GM18907 (cell line): ENCODE data around the gene TNN.
A peak's percentile ranks its signal among the peaks of the same experiment; 100 is the strongest.
"Not testable (repeated sequence)": the region's sequence is repeated elsewhere in the genome, so short reads cannot be mapped to it uniquely, and the experiment has no call there.

ENCODE experiments used
- ATAC-seq: cut with Tn5 transposase; IDR thresholded peaks from one replicate; pipeline ENCODE4 v1.9.1; 2021; ENCODE audit warnings: mild to moderate bottlenecking, moderate library complexity; ENCODE audit not compliant: unreplicated experiment

The TNN gene, protein sequence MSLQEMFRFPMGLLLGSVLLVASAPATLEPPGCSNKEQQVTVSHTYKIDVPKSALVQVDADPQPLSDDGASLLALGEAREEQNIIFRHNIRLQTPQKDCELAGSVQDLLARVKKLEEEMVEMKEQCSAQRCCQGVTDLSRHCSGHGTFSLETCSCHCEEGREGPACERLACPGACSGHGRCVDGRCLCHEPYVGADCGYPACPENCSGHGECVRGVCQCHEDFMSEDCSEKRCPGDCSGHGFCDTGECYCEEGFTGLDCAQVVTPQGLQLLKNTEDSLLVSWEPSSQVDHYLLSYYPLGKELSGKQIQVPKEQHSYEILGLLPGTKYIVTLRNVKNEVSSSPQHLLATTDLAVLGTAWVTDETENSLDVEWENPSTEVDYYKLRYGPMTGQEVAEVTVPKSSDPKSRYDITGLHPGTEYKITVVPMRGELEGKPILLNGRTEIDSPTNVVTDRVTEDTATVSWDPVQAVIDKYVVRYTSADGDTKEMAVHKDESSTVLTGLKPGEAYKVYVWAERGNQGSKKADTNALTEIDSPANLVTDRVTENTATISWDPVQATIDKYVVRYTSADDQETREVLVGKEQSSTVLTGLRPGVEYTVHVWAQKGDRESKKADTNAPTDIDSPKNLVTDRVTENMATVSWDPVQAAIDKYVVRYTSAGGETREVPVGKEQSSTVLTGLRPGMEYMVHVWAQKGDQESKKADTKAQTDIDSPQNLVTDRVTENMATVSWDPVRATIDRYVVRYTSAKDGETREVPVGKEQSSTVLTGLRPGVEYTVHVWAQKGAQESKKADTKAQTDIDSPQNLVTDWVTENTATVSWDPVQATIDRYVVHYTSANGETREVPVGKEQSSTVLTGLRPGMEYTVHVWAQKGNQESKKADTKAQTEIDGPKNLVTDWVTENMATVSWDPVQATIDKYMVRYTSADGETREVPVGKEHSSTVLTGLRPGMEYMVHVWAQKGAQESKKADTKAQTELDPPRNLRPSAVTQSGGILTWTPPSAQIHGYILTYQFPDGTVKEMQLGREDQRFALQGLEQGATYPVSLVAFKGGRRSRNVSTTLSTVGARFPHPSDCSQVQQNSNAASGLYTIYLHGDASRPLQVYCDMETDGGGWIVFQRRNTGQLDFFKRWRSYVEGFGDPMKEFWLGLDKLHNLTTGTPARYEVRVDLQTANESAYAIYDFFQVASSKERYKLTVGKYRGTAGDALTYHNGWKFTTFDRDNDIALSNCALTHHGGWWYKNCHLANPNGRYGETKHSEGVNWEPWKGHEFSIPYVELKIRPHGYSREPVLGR (N-terminal part only)

DNA sequence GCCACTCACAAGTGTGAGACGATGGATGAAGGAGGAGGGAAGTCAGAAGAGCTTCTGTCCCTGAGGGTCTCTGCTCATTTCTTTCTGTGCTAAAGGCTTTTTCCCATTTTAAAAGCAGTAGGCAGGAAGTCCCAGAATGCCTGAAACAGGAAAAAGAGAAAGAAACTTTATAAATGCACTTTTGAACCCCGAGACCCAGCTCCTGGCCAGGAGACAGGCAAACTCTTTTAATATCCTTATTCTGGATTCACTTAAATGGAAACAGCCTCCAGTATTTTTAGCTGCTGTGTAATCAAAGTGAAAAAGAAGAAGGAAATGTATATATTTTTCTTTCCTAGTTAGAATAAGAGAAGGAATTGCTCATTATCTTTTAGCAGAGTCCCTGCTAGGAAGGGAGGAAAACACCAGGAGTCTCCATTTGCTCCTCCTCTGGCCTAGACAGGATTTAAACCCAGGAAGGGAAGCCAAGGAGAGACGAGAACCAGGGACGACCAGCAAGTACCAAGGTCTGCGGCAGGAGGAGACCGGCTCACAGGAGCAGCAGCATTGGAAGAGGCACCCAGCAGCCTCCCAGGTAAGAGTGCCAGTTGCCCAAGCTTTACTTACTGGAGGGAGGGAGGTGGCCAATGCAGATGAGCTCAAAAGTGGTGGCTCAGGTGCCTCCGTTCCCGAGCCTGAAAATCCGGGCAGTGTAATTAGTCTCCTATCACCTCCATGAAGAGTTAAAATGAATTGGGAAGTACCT, at the start of gene TNN:
TNN (plus strand) TSS at position 472 of the 745 bp plus-strand sequence. CDS start 9,586 bp downstream, outside the sequence.
- ATAC-seq = no peak

DNA sequence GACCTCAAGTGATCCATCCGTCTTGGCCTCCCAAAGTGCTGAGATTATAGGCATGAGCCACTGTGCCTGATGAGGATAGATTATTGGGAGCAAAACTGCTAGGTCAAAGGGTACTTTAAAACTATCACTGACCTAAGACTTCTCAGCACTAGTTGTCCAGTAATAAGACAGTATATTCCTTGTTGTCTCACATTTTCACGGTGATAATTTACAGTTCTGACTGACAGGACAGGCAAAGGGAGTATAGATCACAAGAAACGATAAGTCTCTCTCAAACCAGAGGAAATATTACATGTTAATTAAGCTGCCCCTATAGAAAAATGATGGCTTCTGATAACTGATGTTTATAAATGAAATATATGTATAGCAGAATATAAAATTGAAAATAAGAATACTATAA, 48.1 kb upstream of the TNN start:
- ATAC-seq = no peak

DNA sequence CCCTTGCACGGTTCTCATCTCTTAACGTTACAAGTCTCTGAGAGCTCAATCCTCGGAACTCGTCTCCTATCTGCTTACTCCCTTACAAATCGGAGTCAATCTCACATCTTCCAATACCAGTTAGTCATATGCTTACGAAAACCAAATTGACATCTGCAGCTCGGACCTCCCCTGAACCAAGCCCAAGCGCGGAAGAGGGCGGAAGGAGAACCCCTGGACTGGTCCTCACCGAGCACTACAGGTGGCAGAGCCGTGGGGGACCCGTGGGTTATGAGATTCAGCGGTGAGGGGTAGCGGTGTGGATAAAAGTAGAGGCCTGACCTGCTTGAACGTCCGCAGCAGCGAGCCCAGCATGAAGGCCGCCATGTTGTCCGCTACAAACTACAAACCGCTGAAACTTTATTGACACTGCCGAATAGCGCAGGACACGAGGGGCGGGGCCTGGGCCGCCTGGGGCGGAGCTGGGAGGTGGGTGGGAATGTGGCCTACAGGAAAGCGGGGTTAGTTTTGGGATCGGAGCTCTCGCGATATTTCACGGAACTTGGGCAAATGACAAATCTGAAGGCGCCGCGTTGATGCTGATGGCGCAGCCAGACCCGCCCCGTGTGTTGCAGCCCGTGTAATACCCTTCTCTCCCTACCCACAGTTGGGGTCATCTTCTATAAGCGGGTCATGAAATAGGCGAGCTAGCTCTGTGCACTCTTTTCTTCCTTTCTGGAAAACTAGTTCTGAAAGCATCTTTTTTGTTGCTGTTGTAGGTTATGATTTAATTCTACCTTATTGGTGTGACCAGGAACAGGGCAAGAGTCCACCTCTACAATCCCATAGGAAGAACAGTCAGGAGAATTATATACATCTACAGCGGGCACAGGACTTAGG, 44.4 kb upstream of the TNN start, which contains the start of gene MRPS14:
MRPS14 (minus strand) TSS at position 383 of the 879 bp plus-strand sequence; CDS start at position 366, 17 bp downstream.
- ATAC-seq = peak; percentile 96

DNA sequence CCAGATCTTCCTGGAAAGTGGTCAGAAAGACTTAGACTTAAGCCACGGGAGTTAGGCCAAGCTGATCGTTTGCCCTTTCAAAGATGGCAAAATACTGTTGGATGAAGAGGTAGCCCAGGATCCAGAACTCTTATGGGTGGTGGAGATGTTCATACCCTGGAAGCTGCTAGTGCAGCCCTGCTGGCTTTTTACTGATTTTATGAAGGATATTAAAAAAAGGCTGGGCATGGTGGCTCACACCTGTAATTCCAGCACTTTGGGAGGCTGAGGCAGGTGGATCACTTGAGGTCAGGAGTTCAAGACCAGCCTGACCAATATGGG, 43.8 kb upstream of the TNN start:
- ATAC-seq = not testable (repeated sequence)

DNA sequence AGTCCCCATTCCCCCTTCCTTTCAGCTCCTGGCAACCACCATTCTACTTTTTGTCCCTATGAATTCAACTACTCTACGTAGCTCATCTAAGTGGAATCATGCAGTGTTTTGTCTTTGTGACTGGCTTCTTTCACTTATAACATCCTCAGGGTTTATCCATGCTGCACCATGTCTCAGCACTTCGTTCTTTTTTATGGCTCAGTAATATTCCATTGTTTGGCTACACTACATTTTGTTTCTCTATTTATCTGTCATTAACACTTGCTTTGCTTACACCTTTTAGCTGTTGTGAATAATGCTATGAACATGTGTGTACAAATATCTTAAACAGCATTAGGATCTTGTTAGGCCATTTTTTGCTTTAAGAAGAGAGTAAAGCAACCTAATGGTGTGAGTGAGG, 42.9 kb upstream of the TNN start:
- no peak for ATAC-seq

DNA sequence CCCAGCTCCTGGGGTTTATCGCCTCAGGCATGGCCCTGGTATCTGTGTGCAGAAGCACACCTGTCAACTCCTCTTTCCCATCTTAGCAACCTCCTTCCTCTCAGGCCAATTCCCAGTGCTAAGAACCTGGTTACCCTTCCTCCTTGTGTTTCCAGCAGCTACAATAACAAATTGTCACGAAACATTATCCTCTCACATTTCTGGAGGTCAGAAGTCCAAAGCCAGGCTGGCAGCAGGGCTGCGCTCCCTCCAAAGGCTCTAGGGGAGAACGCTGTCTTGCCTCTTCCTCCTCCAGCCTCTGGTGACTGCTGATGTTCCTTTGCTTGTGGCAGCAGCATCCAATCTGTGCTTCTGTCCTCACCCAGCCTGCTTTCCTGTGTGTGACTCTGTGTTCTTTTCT, 33.7 kb upstream of the TNN start:
- no peak for ATAC-seq

DNA sequence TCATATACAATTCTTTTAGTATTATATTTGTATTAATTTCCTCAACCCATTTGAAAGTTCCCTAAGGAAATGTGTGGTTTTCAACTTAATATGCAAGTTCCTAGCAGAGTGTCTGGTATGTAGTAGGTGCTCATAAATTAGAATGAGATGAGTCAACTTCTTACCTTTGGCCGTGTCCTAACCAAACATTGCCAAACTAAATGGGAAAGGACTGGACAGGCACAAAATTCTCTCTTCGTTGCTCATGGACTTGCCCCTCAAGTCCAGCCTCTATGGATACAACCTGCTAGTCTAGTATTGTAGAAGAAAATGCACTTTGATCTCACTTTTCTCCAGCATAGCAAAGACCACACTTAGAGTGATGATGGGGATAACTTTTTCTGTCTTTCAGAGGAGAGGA, 32.9 kb upstream of the TNN start:
- ATAC-seq = no peak

DNA sequence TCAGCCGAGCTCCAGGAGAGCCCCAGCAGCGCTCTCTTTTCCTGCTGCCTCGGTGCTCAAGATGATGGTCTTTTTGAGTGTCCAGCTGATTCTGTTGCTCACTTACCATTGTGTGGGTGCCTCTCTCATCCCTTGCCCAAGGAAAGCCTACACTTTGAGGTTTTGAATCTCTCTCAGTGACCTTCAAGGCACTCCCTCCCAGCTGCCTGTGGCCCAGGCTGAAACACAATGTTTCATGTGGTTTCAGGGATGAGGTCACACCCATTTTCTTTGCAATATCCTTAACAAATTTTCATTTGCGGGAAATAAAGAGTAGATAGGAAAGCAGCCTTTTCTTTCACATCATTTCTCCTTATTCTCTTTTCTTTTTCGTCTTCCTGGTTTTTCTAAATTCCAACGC, 31.8 kb upstream of the TNN start:
- ATAC-seq = no peak

DNA sequence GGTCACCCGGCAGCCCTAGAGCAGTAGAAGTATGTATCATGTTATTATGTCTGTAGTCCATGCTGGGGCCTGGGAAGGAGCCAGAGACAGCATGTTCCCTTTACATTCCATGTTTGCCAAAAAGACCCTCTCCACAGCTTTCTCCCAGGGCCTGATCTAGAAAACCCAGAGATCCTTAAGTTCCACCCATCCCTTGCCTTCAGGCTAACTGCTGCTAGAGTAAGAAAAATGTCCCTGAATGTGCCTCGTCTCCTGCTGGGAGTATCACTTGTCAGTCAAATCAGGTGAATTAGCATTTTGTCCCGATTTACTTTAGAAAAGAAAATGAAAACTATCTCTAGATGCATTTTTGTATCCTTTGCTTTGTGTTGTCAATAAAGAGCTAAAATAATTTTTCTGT, 31.2 kb upstream of the TNN start:
- no peak for ATAC-seq

DNA sequence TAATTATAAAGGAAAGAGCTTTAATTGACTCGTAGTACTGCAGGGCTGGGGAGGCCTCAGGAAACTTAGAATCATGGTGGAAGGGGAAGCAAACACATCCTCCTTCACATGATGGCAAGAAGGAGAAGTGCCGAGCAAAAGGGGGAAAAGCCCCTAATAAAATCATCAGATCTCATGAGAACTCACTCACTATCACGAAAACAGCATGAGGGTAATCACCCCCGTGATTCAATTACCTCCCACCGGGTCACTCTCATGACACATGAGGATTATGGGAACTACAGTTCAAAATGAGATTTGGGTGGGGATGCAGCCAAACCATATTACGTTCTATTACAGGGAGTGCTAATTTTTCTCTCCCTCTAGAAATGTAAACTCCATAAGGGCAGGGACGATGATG, 30.2 kb upstream of the TNN start:
- no peak for ATAC-seq

DNA sequence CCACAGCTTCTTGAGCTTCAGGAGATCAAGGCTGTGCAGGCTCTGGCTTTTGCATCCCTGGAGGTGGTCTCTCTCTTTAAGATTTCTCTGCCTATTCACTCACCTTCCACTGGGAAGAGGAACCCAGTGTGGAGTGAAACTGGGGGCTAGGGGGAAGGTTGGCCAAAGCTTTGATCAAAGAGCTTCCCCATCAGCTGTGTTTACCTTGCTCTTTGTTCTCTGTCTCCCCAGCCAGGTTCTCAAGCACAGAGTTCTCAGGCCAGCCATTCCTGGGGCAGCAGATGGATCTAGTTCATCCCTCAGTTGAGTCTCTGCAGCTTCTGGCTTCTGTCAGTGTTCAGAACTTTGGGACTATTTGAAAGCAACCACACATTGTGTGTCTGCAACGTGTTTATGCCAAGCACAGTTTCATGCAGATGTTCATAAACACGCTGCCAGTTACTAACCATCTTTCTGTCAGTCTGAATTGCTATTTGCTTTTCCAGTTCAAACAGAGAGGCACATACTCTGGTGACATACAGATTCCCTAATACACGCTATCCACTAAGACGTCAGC, 27.2 kb upstream of the TNN start:
- ATAC-seq = no peak

DNA sequence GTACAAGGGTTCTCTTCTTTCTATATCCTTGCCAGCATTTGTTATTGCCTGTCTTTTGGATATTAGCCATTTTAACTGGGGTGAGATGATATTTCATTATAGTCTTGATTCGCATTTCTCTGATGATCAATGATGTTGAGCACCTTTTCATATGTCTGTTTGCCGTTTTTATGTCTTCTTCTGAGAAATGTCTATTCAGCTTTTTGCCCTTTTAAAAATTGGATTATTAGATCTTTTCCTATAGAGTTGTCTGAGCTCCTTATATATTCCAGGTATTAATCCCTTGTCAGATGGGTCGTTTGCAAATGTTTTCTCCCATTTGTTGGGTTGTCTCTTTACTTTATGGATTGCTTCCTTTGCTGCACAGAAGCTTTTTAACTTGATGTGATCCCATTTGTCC, 25.0 kb upstream of the TNN start:
- no peak for ATAC-seq

DNA sequence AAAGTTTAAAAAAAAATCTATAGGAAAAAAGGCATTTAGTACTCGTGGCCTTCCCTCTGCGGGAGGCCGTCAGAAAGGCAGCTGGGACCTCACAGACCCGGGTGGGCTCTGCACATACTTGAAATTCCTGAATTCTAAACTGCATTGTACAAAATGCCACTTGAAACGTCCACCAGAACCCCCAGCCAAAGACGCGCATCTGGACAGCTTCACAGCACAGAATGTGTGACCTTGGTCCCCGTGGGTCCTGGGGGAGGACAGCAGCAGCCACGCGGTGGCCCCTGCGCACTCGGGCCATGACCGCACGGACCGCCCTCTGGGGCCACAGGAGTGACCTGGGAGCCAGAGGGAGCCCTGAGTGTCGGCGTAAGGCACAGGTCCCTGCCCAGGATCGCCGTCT, 23.8 kb upstream of the TNN start:
- no peak for ATAC-seq

DNA sequence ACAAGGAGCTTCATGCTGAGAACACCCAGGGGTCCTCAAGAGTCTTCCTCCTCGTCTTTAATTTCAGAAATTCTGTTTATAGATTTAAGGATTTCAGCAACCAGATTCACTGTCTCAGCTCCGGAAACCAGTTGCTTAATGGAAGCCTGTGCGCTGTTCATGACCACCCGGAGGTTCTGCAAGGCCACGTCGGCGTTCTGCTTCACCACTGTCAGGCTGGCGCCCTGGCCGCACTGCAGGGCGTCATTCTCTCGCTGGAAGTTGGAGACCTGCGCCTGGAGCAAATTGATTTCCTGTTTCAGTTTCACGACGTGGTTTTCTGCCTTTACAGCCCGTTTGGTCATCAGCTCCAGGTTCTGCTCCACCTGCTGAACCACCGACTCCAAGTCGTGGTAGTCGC, 23.0 kb upstream of the TNN start:
- ATAC-seq = not testable (repeated sequence)

DNA sequence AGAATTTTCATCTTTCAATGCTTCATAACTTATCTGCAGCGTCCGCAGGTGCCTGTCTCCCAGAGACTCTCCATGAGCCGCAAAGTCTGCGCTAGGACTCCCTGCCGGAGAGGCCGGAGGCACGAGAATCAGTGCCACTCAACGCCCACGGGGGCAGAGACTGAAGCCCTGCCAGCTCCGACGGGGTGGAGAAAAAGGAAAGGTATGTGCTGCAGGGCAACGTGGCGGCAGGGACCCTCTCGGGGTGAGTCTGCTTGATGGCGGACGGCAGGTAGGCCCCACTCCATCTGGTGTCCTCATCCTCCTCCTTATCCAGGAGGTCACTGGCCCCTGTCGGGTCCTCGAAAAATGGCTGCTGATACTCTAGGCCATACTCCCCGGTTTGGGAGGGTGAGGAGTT, 22.5 kb upstream of the TNN start:
- ATAC-seq = no peak

DNA sequence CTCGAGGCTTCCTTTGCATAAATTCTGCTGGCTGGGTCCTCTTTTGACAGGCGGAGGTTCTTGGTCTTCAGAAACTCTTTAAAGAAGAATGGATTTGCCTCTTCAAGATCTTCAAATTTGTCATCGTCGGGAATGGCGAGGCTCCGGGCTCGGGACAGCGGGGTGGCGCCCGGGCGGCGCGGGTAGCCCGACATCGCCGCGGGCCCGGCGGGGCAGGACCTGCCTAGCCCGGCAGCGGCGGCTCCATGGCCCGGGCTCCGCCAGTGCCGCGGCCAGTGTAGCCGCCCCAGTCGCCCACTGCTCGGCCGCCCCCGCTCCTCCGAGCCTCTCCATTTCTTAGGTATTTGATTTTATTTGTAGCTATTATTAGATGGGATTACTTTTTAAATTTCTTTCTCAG, 22.1 kb upstream of the TNN start:
- no peak for ATAC-seq

DNA sequence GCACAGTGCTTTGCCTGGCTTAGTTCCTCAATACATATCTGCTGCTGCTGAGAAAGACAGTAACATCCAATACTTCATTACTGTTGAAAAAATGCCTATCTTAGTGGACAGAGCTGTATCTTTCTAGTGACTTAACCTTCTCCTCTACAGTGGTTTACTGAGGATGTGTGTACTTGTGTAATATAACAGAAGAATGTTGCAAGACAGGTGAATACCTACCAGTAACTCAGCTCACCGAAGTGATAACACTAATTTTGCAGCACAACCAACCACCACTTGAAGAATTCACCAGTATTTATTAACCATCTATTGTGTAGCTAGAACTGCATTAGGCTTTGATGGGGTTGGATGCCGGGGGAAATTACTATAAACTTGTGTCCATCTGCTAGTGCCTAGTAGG, 16.6 kb upstream of the TNN start:
- ATAC-seq = no peak

DNA sequence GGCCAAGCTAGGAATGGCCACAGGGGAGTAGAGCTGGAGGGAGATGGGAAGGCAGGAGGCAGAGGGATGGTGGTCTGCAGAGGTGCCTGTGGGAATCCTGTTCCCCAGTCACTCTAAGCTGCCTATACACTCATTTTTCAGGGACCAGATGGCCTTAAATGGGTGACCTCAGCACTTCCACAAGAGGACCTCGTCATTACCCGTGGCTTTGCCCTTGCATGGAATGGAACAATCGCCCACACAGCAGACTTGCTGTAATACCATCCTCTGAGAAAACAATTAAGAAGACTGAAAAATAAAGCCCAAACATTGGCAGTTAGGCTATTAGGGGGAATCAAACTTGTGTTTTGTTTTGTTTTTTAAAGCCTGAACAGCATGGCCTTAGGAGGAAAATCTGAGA, 12.9 kb upstream of the TNN start:
- no peak for ATAC-seq

DNA sequence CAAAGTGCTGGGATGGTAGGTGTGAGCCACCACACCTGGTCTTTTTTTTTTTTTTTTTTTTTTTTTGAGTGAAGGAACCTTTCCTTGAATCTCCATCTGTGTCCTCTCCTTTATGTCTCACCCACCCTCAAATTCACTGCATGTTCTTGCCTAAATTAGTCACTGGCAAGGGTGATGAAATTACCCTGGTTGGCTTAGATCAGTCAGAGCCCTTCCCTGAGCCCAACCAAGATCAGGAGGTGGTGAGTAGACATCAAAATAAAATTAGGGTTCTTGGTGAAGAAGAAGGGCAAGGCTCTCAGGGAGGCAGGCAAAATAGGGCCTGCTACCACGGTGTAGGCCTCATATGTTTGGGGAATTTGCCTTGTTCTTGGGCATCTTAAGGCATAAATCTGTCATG, 5.3 kb upstream of the TNN start:
- no peak for ATAC-seq
